Dendritic cell treated with granulocyte-macrophage colony-stimulating factor and Interleukin-4, amounts not matched to agents 40 ng/mL and 50 ng/mL, for 4 days (primary cell): ENCODE data around the gene MYL12B.

Experiments
- H3K27ac Mint-ChIP-seq: one replicate; pipeline ENCODE4 v1.8.0; 2022; ENCODE audit warnings: mild to moderate bottlenecking, mixed read lengths
- H3K27me3 Mint-ChIP-seq: one replicate; pipeline ENCODE4 v1.8.0; 2022; ENCODE audit warnings: mild to moderate bottlenecking, mixed read lengths
- H3K36me3 Mint-ChIP-seq: one replicate; pipeline ENCODE4 v1.8.0; 2022; ENCODE audit warnings: low read depth, mixed read lengths
- H3K4me1 Mint-ChIP-seq: one replicate; pipeline ENCODE4 v1.8.0; 2022; ENCODE audit warnings: low read depth, mixed read lengths
- H3K4me3 Mint-ChIP-seq: one replicate; pipeline ENCODE4 v1.8.0; 2022; ENCODE audit warnings: mild to moderate bottlenecking, moderate library complexity, mixed read lengths
- H3K9me3 Mint-ChIP-seq: one replicate; pipeline ENCODE4 v1.8.0; 2022; ENCODE audit warnings: mixed read lengths
- intact Hi-C: fragments of 100-400 bp; cut with micrococcal nuclease; formaldehyde crosslinking; loops from one replicate; pipeline ENCODE4 v1.15.0; 2022

The MYL12B gene

GRCh38 chr18:3225588-3225987 lies 36.3 kb upstream of the MYL12B start:
- H3K27me3 Mint-ChIP-seq, result no peaks in the 10 kb centered on the region
- no peaks in the 10 kb centered on the region for H3K36me3 Mint-ChIP-seq
- no peaks in the 10 kb centered on the region for H3K9me3 Mint-ChIP-seq
- intact Hi-C loops, result no loop called here
- H3K27ac Mint-ChIP-seq, result no peak overlapping the region
- no peak overlapping the region for H3K4me3 Mint-ChIP-seq
- no peaks in the 10 kb centered on the region for H3K4me1 Mint-ChIP-seq

DNA sequence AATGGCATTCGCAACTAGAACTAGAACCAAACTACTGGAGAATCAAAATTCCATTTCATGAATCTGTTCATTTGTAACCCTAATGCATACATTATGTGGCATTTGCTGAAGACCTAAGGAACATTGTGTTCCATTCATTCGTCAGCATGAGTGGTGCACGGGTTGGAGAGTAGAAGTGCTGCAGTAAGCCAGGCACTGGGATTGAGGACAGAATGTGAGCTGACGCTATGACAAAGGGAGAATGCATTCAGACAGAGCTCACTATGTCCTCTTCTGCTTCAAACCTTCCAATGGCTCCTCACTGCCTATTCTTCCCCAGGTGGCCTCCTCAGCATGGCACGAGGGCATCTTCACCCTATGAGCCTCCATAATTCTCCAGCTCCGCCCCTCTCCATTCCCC lies 35.9 kb upstream of the MYL12B start:
- Mint-ChIP-seq H3K27me3 (no peaks in the 10 kb centered on the region), H3K4me3 (no peak overlapping the region), H3K27ac (no peak overlapping the region), H3K4me1 (no peaks in the 10 kb centered on the region), H3K9me3 (no peaks in the 10 kb centered on the region), H3K36me3 (no peaks in the 10 kb centered on the region)
- intact Hi-C loops, result no loop called here

DNA sequence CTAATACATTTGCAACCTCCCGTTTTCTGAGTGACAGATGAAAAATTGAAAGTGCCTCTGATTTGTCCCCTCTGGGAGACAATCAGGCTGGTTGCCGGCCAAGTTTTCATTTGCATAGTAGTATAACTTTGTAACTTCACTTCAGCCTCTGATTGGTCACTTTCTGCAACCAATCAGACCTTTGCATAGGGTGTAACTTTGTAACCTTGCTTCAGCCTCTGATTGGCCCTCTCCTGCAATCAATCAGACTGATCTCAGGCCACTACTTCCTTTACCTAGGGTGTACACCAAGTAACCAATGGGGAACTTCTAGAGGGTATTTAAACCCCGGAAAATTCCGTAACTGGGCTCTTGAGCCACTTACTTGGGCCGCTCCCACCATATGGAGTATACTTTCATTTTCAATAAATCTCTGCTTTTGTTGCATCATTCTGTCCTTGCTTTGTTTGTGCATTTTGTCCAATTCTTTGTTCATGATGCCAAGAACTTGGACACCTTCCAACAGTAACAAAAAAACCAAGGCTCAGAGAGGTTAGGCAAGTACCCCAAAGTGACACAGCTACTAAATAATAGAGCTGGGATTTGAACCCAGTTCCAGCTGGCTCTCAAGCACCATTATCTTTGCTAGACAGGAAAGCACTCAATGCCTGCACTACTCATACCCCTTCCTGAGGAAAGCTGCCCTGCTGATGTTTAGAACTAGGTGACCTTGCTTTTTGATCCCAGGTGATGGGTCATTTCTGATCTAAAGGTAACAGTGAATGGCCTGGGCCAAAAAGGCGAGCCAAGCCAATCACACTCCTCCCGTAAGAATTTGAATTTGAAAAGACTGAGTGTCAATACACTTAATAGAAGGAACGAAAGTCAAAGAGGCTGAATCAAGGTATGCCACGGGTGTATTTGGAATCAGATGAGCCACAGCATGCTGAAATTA lies 31.3 kb upstream of the MYL12B start:
- Mint-ChIP-seq H3K4me1 (no peaks in the 10 kb centered on the region), H3K4me3 (no peak overlapping the region), H3K27ac (no peak overlapping the region), H3K27me3 (no peaks in the 10 kb centered on the region), H3K9me3 (no peaks in the 10 kb centered on the region), H3K36me3 (no peaks in the 10 kb centered on the region)
- intact Hi-C loops, result no loop called here

- H3K9me3 Mint-ChIP-seq, result no peaks in the 10 kb centered on the region
- no peaks in the 10 kb centered on the region for H3K27me3 Mint-ChIP-seq
- no peaks in the 10 kb centered on the region for H3K36me3 Mint-ChIP-seq
- no peak overlapping the region for H3K27ac Mint-ChIP-seq
- H3K4me1 Mint-ChIP-seq, result no peaks in the 10 kb centered on the region
- intact Hi-C loops, result no loop called here
- H3K4me3 Mint-ChIP-seq, result no peak overlapping the region
Measured at GRCh38 chr18:3233004-3233403, 28.9 kb upstream of the MYL12B start.

DNA sequence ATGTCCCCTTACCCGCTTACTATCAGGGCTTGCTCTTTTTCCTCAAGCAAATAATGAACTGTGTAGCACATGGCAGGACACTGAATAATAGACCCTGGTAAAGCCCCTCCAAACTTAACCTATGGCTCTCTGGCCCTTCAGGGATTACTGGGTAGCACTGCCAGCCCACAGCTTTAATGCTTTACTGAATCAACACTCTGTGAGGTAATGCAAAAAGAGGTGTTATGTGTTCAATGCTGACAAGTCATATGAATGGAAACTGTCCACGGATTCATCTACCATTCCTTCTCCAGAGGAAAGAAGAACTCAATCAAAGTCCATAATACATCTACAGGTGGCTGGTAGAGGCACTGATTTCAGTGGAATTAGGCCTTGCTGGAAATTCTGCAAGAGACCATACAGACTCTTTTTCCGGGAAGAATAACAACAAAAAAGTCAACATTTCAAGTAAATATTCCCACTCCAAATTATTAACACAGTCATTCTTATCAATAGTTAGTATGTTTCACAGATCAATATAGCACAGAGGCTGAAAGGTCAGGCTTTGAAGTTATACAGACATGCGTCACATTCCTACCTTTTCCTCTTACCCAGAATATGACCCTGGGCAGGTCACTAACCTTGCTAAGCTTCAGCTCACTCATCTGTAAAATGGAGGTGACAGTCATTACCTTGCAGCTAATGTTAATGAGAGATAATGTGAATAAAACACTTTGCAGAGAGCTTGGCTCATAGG lies 28.3 kb upstream of the MYL12B start:
- Mint-ChIP-seq H3K4me3 (no peak overlapping the region), H3K9me3 (no peaks in the 10 kb centered on the region), H3K27ac (no peak overlapping the region), H3K36me3 (no peaks in the 10 kb centered on the region), H3K4me1 (peaks cover 1% of the 10 kb centered on the region), H3K27me3 (no peaks in the 10 kb centered on the region)
- intact Hi-C loops, result no loop called here

- Mint-ChIP-seq H3K4me3 (no peak overlapping the region), H3K36me3 (no peaks in the 10 kb centered on the region), H3K27ac (no peak overlapping the region), H3K27me3 (no peaks in the 10 kb centered on the region), H3K9me3 (no peaks in the 10 kb centered on the region), H3K4me1 (peaks cover 9% of the 10 kb centered on the region)
- intact Hi-C loops, result no loop called here
Measured at GRCh38 chr18:3234457-3234856, 27.5 kb upstream of the MYL12B start.

- H3K27ac Mint-ChIP-seq, result no peak overlapping the region
- intact Hi-C loops, result no loop called here
- peaks cover 5% of the 10 kb centered on the region for H3K9me3 Mint-ChIP-seq
- H3K36me3 Mint-ChIP-seq, result peaks cover 5% of the 10 kb centered on the region
- no peak overlapping the region for H3K4me3 Mint-ChIP-seq
- peaks cover 9% of the 10 kb centered on the region for H3K4me1 Mint-ChIP-seq
- H3K27me3 Mint-ChIP-seq, result no peaks in the 10 kb centered on the region
Measured at GRCh38 chr18:3235846-3236245, 26.1 kb upstream of the MYL12B start.

GRCh38 chr18:3236470-3236869 lies 25.5 kb upstream of the MYL12B start:
- Mint-ChIP-seq H3K9me3 (peaks cover 9% of the 10 kb centered on the region), H3K27me3 (no peaks in the 10 kb centered on the region), H3K4me1 (peaks cover 9% of the 10 kb centered on the region), H3K27ac (no peak overlapping the region), H3K4me3 (no peak overlapping the region), H3K36me3 (peaks cover 11% of the 10 kb centered on the region)
- intact Hi-C loops, result no loop called here

- H3K27me3 Mint-ChIP-seq, result no peaks in the 10 kb centered on the region
- H3K4me1 Mint-ChIP-seq, result peaks cover 9% of the 10 kb centered on the region
- no peak overlapping the region for H3K4me3 Mint-ChIP-seq
- no peak overlapping the region for H3K27ac Mint-ChIP-seq
- peaks cover 22% of the 10 kb centered on the region for H3K36me3 Mint-ChIP-seq
- peaks cover 19% of the 10 kb centered on the region for H3K9me3 Mint-ChIP-seq
- intact Hi-C loops, result no loop called here
Measured at GRCh38 chr18:3238742-3239141, 23.2 kb upstream of the MYL12B start.

DNA sequence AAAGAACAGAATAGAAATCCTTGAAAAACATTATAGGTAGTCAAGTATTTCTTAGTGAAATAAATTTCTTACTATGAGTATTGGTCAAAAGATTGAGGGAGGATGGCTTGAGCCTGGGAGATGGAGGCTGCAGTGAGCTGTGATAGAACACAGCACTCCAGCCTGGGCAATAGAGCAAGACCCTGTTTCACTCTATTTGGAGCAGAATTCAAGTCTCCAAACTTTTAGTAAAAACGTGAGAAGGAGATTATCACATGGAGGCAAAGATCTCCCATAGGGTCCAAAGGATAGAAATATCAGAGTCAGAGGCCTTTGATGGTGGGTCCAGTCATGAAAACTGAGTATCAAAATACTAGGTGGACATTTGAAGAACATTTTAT lies 16.8 kb upstream of the MYL12B start:
- Mint-ChIP-seq H3K9me3 (peaks cover 19% of the 10 kb centered on the region), H3K4me3 (peak overlapping the region; percentile 85), H3K36me3 (peaks cover 46% of the 10 kb centered on the region), H3K27me3 (no peaks in the 10 kb centered on the region), H3K27ac (peak overlapping the region; percentile 99), H3K4me1 (peaks cover 35% of the 10 kb centered on the region)
- intact Hi-C loops, result loop anchor here (5.0 to 10.0 kb wide), 4 partner anchors 233 to 588 kb away; partner anchors contain the start of genes LPIN2 and SMCHD1

DNA sequence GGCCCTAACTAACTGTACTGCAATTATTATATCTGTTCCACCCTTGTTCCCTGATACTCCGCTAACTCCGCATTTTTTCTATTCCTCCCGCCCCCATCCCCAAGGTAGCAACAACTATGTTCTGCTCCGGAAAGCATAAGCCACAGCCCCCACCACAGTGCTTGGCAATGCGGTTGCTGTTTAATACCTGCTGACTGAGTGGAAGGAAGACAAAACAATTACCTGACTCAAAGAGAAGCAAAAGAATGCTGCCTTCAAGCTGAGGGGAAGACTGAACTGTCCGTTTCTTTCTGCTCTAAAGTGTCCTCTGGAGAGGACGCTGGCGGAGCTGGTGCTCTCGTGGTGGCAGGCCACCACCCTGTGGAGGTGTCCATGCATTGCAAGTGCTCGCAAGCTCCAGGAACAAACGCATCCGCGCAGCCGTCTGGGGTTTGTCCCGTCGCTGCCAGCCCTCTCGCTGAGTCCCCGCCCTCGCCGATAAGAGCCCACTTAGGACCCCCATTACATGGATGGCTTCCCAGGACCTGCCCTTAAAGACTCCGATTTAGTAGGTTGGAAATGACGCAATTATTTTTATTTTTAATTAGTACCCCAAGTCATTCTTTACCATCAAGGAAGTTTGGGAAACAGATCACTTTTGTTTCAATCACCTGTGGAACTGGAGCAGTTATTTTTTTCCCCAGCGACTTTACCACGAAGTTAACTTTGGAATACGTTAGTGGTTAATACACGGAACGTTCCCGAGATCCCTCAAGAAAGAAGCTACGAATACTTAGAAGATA lies 15.9 kb upstream of the MYL12B start:
- Mint-ChIP-seq H3K4me3 (peak overlapping the region; percentile 85), H3K4me1 (peaks cover 42% of the 10 kb centered on the region), H3K27me3 (no peaks in the 10 kb centered on the region), H3K27ac (peak overlapping the region; percentile 99), H3K36me3 (peaks cover 47% of the 10 kb centered on the region), H3K9me3 (peaks cover 12% of the 10 kb centered on the region)
- intact Hi-C loops, result loop anchor here (1.0 to 10.0 kb wide), 7 partner anchors 67 to 589 kb away; partner anchors contain the start of genes LPIN2 and SMCHD1

GRCh38 chr18:3246635-3247239 lies 15.2 kb upstream of the MYL12B start:
- Mint-ChIP-seq H3K9me3 (peaks cover 7% of the 10 kb centered on the region), H3K27ac (peak overlapping the region; percentile 99), H3K4me3 (peak overlapping the region; percentile 85), H3K4me1 (peaks cover 43% of the 10 kb centered on the region), H3K27me3 (no peaks in the 10 kb centered on the region), H3K36me3 (peaks cover 41% of the 10 kb centered on the region)
- intact Hi-C loops, result loop anchor here (1.0 to 10.0 kb wide), 7 partner anchors 68 to 589 kb away; partner anchors contain the start of genes LPIN2 and SMCHD1
